Progenitor cell of endocrine pancreas (in vitro differentiated cells): ENCODE measurements around the gene RAB27A. TPM values are rescaled to one million over a fixed set of nuclear protein-coding genes. Genes with fewer than 3 reads are reported as not detected.
"Not testable (repeated sequence)": the region's sequence is repeated elsewhere in the genome, so short reads cannot be mapped to it uniquely, and the experiment has no call there.

Experiments
- DNase-seq: peaks from one replicate; pipeline ENCODE4 v3.0.0; 2021; ENCODE audit warnings: low spot score; ENCODE audit not compliant: unreplicated experiment
- H3K27ac Mint-ChIP-seq: 2 replicates; pipeline ENCODE4 v1.8.0; 2021; ENCODE audit warnings: mild to moderate bottlenecking, moderate library complexity, mixed read lengths
- H3K27me3 Mint-ChIP-seq: 2 replicates; pipeline ENCODE4 v1.8.0; 2021; ENCODE audit warnings: mixed read lengths
- H3K36me3 Mint-ChIP-seq: 2 replicates; pipeline ENCODE4 v1.8.0; 2022; ENCODE audit warnings: mixed read lengths; ENCODE audit not compliant: insufficient read depth
- H3K4me1 Mint-ChIP-seq: 2 replicates; pipeline ENCODE4 v1.8.0; 2021; ENCODE audit warnings: low read depth, mixed read lengths
- H3K4me3 Mint-ChIP-seq: 2 replicates; pipeline ENCODE4 v1.8.0; 2021; ENCODE audit warnings: low read depth, mild to moderate bottlenecking, moderate library complexity, mixed read lengths
- H3K9me3 Mint-ChIP-seq: 2 replicates; pipeline ENCODE4 v1.8.0; 2021; ENCODE audit warnings: low read depth, mixed read lengths
- total RNA-seq: library from RNA; stranded (reverse); gene quantifications from 2 replicates; pipeline ENCODE4 v1.2.1, GENCODE V29; 2021
- TF ChIP-seq, protein P1 (sequence below): fragments of 200-600 bp; sonication (generic); IDR thresholded peaks from one replicate; pipeline ENCODE4 v1.5.0; 2021; ENCODE audit warnings: antibody characterized with exemption, mild to moderate bottlenecking; ENCODE audit not compliant: unreplicated experiment

Gene RAB27A
- total RNA-seq, 1 donor from 2014 or later = 14.5 TPM

DNA sequence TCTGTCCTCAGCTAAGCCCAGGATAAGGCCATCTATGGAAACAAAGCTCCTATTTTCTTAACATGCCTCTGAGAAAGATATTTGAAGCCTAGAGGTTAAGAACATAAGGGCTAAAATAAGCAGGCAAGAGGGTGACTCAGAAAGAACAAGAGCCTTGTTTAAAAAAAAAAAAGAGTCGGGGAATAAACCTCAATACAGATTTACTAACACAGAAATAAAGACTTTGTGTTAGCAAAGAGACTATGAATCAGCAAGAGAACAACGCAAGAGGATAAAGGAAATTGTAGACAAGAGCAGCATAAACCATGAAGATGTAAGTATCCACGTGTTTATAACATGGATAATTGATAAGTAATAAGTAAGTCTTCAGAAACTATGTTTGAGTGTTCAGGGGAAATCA is 36.0 kb downstream of the RAB27A start:
- peaks cover 4% of the 10 kb centered on the region for H3K4me1 Mint-ChIP-seq
- H3K27ac Mint-ChIP-seq = peak overlapping the region; percentile 49
- no peaks in the 10 kb centered on the region for H3K9me3 Mint-ChIP-seq
- no peak overlapping the region for H3K4me3 Mint-ChIP-seq
- TF ChIP-seq, protein P1, sequence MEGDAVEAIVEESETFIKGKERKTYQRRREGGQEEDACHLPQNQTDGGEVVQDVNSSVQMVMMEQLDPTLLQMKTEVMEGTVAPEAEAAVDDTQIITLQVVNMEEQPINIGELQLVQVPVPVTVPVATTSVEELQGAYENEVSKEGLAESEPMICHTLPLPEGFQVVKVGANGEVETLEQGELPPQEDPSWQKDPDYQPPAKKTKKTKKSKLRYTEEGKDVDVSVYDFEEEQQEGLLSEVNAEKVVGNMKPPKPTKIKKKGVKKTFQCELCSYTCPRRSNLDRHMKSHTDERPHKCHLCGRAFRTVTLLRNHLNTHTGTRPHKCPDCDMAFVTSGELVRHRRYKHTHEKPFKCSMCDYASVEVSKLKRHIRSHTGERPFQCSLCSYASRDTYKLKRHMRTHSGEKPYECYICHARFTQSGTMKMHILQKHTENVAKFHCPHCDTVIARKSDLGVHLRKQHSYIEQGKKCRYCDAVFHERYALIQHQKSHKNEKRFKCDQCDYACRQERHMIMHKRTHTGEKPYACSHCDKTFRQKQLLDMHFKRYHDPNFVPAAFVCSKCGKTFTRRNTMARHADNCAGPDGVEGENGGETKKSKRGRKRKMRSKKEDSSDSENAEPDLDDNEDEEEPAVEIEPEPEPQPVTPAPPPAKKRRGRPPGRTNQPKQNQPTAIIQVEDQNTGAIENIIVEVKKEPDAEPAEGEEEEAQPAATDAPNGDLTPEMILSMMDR = no peak
- H3K36me3 Mint-ChIP-seq = peaks cover 3% of the 10 kb centered on the region
- H3K27me3 Mint-ChIP-seq = no peaks in the 10 kb centered on the region
- DNase-seq = no peak

DNA sequence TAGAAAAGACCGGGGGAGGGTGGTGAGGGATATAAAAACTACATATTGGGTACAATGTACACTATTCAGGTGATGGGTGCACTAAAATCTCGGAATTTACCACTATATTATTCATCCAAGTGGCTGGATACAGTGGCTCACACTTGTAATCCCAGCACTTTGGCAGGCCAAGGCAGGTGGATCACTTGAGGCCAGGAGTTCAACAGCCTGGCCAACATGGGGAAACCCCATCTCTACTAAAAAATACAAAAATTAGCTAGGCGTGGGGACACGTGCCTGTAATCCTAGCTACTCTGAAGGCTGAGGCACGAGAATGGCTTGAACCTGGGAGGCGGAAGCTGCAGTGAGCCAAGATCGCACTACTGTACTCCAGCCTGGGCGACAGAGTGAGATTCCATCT is 37.4 kb downstream of the RAB27A start:
- H3K4me1 Mint-ChIP-seq, H3K9me3 Mint-ChIP-seq, H3K4me3 Mint-ChIP-seq, H3K27me3 Mint-ChIP-seq, DNase-seq, H3K27ac Mint-ChIP-seq, H3K36me3 Mint-ChIP-seq: not testable (repeated sequence)

DNA sequence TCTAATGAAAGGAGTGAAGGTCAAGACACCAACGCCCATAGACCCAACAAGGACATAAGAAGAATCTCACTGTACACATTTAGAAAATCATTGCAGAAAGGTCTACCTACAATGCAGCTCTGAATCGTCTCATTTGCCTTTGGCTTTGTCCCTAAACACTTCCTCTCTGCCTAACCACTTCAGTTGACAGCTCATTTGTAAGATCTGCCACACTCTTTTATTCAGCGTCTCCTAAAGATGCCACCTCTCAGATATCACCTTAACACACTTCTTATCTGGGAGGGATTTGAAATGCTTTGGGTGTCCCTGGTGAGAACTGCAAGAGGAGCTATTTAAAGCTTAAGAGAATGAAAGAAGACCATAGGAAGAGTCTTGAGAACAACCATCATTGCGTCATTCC is 38.7 kb downstream of the RAB27A start:
- no peak overlapping the region for H3K27ac Mint-ChIP-seq
- no peak for DNase-seq
- no peak overlapping the region for H3K4me3 Mint-ChIP-seq
- H3K4me1 Mint-ChIP-seq = peaks cover 4% of the 10 kb centered on the region
- no peaks in the 10 kb centered on the region for H3K36me3 Mint-ChIP-seq
- no peaks in the 10 kb centered on the region for H3K9me3 Mint-ChIP-seq
- H3K27me3 Mint-ChIP-seq = no peaks in the 10 kb centered on the region
- TF ChIP-seq, protein P1 = no peak

DNA sequence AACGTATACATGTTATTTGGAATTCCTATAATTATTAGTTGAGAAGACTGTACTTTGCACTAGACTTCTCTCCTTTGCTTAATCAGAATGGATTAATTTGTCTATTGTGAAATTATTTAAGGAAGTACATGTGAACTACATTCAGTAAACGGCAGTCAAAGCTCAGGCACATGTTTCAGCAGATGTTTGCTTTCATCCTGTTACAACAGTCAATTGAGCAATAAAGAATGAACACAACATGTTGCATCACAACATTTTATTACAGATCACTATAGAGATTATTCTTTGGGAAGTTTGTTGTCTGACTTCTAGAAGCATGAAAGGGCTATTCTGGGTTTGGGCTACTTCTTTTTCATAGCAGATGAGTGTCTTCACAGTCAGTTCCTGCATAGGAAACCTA is 39.2 kb downstream of the RAB27A start:
- H3K9me3 Mint-ChIP-seq = no peaks in the 10 kb centered on the region
- H3K4me3 Mint-ChIP-seq = no peak overlapping the region
- TF ChIP-seq, protein P1 = no peak
- peaks cover 4% of the 10 kb centered on the region for H3K4me1 Mint-ChIP-seq
- DNase-seq = no peak
- H3K27ac Mint-ChIP-seq = no peak overlapping the region
- no peaks in the 10 kb centered on the region for H3K27me3 Mint-ChIP-seq
- no peaks in the 10 kb centered on the region for H3K36me3 Mint-ChIP-seq

DNA sequence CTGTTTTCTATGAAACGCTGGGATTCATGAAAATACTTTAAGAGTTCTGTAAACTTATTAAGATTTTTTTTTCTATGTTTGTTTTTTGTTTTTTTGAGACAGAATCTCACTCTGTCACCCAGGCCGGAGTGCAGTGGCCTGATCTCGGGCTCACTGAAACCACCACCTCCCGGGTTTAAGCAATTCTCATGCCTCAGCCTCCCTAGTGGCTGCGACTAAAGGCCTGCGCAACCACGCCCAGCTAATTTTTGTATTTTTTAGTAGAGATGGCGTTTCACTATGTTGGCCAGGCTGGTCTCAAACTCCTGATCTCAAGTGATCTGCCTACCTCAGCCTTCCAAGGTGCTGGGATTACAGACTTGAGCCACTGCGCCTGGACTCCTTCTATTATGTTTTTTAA is 39.7 kb downstream of the RAB27A start:
- H3K9me3 Mint-ChIP-seq, DNase-seq, H3K27me3 Mint-ChIP-seq, H3K4me1 Mint-ChIP-seq, H3K4me3 Mint-ChIP-seq, H3K27ac Mint-ChIP-seq, H3K36me3 Mint-ChIP-seq: not testable (repeated sequence)

DNA sequence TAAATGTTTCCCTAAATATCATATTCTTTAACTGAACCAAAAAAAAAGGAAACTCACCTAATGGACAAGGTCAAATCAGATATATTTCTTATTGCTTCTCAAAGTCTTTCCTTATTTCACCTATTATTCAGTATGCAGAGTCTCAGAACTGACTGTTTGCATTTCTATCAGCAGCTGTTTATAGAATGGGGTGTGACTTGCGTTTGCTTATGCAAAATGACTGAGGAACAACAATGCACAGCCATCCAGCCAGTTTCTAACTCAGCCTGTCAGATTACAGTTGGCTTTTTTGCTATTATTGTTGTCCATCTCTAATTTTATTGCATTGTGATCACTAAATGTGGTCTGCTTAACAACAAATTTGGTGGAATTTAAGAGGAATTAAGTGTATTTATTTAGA is 40.7 kb downstream of the RAB27A start:
- Mint-ChIP-seq H3K27ac (no peak overlapping the region), H3K36me3 (no peaks in the 10 kb centered on the region), H3K4me1 (peaks cover 4% of the 10 kb centered on the region), H3K27me3 (no peaks in the 10 kb centered on the region), H3K4me3 (no peak overlapping the region), H3K9me3 (no peaks in the 10 kb centered on the region)
- TF ChIP-seq, protein P1 = no peak
- no peak for DNase-seq
